SK-N-MC (cell line): ENCODE measurements around the gene STAG3.
"Not testable (repeated sequence)": the region's sequence is repeated elsewhere in the genome, so short reads cannot be mapped to it uniquely, and the experiment has no call there.

Experiments used
- DNase-seq: peaks from one replicate; pipeline ENCODE4 v3.0.0-alpha.2; 2011; ENCODE audit warnings: low read depth, low spot score
- H3K27ac ChIP-seq: fragments of 200-600 bp; sonication (generic); 2 replicates; pipeline ENCODE4 v1.5.1; 2016; ENCODE audit warnings: mixed run types
- H3K36me3 ChIP-seq: fragments of 200-600 bp; sonication (generic); 2 replicates; pipeline ENCODE4 v1.6.1; 2017; ENCODE audit warnings: antibody characterized with exemption, low read length, mixed read lengths; ENCODE audit not compliant: insufficient read depth
- H3K4me3 ChIP-seq: fragments of 200-600 bp; sonication (generic); 2 replicates; pipeline ENCODE4 v1.5.1; 2016
- H3K9ac ChIP-seq: fragments of 200-600 bp; sonication (generic); 2 replicates; pipeline ENCODE4 v1.8.0; 2017; ENCODE audit warnings: mixed run types, mixed read lengths; ENCODE audit not compliant: insufficient read length
- H3K9me3 ChIP-seq: fragments of 200-600 bp; sonication (generic); 2 replicates; pipeline ENCODE4 v1.6.1; 2017; ENCODE audit warnings: low read depth, mild to moderate bottlenecking, antibody characterized with exemption, low read length, moderate library complexity, mixed read lengths
- EZH2 ChIP-seq: fragments of 200-600 bp; sonication (generic); IDR thresholded peaks from one replicate; pipeline ENCODE4 v1.6.1; 2017; ENCODE audit warnings: antibody characterized with exemption
- FOXP2 ChIP-seq: optimal IDR thresholded peaks from 2 replicates; pipeline ENCODE3; 2011; ENCODE audit warnings: mild to moderate bottlenecking, moderate library complexity; ENCODE audit not compliant: insufficient read depth; ENCODE audit errors: extremely low read length, control extremely low read depth
- POLR2AphosphoS5 ChIP-seq: IDR thresholded peaks from 2 replicates; pipeline ENCODE4 v1.6.1; 2012; ENCODE audit warnings: mild to moderate bottlenecking, low read depth, low read length, borderline replicate concordance

STAG3 gene

GRCh38 chr7:100247152-100247757, 69.5 kb downstream of the STAG3 start:
- Histone ChIP-seq H3K36me3 (no peaks in the 10 kb centered on the region), H3K9ac (no peak overlapping the region), H3K4me3 (no peak overlapping the region), H3K9me3 (no peaks in the 10 kb centered on the region), H3K27ac (no peak overlapping the region)
- DNase-seq: no peak
- TF ChIP-seq FOXP2 (no peak), EZH2 (no peak), POLR2AphosphoS5 (no peak)

DNA sequence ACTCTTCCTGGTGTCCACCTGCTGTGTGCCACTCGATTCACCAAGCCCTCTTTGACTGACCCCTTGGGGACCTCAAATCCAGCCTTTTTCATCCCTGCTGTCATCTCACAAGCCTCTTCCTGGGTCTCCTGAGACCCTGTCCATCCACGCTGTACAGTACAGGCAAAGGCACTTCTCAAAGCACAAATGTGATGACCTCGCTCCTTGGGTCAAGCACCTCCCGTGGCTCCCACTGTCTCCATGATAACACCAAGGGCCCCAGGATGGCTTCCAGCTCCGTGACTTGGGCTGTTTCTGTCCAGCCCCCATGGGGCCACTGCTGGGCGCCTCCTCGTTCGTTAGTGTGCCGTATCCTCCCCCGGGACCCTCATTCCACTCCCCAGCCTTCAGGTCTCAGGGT, 70.8 kb downstream of the STAG3 start:
- Histone ChIP-seq H3K9me3 (no peaks in the 10 kb centered on the region), H3K9ac (no peak overlapping the region), H3K36me3 (no peaks in the 10 kb centered on the region), H3K4me3 (no peak overlapping the region), H3K27ac (no peak overlapping the region)
- no peak for TF ChIP-seq FOXP2
- TF ChIP-seq EZH2: no peak
- TF ChIP-seq POLR2AphosphoS5: no peak
- DNase-seq: no peak

GRCh38 chr7:100257017-100257416, 79.3 kb downstream of the STAG3 start:
- no peaks in the 10 kb centered on the region for H3K9me3 ChIP-seq
- no peak for DNase-seq
- H3K27ac ChIP-seq: no peak overlapping the region
- H3K36me3 ChIP-seq: no peaks in the 10 kb centered on the region
- TF ChIP-seq EZH2 (no peak), POLR2AphosphoS5 (no peak), FOXP2 (no peak)
- H3K4me3 ChIP-seq: no peak overlapping the region
- no peak overlapping the region for H3K9ac ChIP-seq

DNA sequence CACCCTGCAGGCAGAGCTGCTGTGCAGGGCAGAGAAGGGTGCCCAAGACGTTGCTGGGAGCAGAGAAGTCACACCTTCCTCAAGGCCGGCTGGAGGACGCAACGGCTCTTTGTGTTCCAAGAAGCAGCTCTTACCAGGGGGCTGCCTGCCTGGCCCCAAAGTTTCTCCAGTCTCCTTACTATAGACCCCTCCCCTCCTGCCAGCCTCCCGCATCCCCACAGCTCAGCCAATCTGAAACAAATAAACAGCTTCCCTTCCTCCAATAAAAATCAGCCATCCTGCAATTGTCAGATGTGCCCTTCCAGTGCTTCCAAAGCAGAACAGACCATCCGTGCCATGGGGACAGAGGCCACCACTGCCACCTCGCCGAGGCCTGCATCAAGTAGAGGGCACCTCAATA, 82.3 kb downstream of the STAG3 start:
- H3K27ac ChIP-seq, H3K4me3 ChIP-seq, H3K9ac ChIP-seq, DNase-seq, H3K36me3 ChIP-seq, H3K9me3 ChIP-seq: not testable (repeated sequence)

GRCh38 chr7:100262896-100263295, 85.2 kb downstream of the STAG3 start:
- not testable (repeated sequence) for H3K36me3 ChIP-seq, DNase-seq, H3K4me3 ChIP-seq, H3K9me3 ChIP-seq, H3K9ac ChIP-seq, H3K27ac ChIP-seq
